Activated T-helper 2 cell treated with anti-CD3 and anti-CD28 coated beads, Interferon-gamma antibody, Interleukin-2, Interleukin-4, amounts not matched to agents 10 μg/mL and 5 μg/mL and 100 μg/mL, durations not matched to agents 14 hours and 24 hours and 36 hours (primary cell): ENCODE measurements around the gene SH3RF2. TPM values are rescaled to one million over a fixed set of nuclear protein-coding genes. Genes with fewer than 3 reads are reported as not detected.

Experiments used
- DNase-seq: peaks from one replicate; pipeline ENCODE4 v3.0.0; 2021; ENCODE audit warnings: low spot score
- H3K27ac Mint-ChIP-seq: one replicate; pipeline ENCODE4 v1.8.0; 2021; ENCODE audit warnings: mixed read lengths
- H3K27me3 Mint-ChIP-seq: one replicate; pipeline ENCODE4 v1.8.0; 2021; ENCODE audit warnings: low read depth, mixed read lengths
- H3K36me3 Mint-ChIP-seq: one replicate; pipeline ENCODE4 v1.8.0; 2021; ENCODE audit warnings: low read depth, mixed read lengths
- H3K4me1 Mint-ChIP-seq: one replicate; pipeline ENCODE4 v1.8.0; 2021; ENCODE audit warnings: low read depth, mixed read lengths
- H3K4me3 Mint-ChIP-seq: one replicate; pipeline ENCODE4 v1.8.0; 2021; ENCODE audit warnings: low read depth, mild to moderate bottlenecking, moderate library complexity, mixed read lengths
- H3K9me3 Mint-ChIP-seq: one replicate; pipeline ENCODE4 v1.8.0; 2021; ENCODE audit warnings: mixed read lengths
- intact Hi-C: fragments of 100-400 bp; cut with micrococcal nuclease; formaldehyde crosslinking; loops from one replicate; pipeline ENCODE4 v1.15.1; 2023
- total RNA-seq: library from RNA; stranded (reverse); gene quantifications from 2 replicates; pipeline ENCODE4 v1.2.3, GENCODE V29; 2022

The SH3RF2 gene
- total RNA-seq, 1 donor from 2014 or later: 0.57 TPM

- DNase-seq: no peak
- no peak overlapping the region for H3K27ac Mint-ChIP-seq
- H3K4me1 Mint-ChIP-seq: no peaks in the 10 kb centered on the region
- no peak overlapping the region for H3K4me3 Mint-ChIP-seq
- H3K36me3 Mint-ChIP-seq: no peaks in the 10 kb centered on the region
- no peaks in the 10 kb centered on the region for H3K9me3 Mint-ChIP-seq
- H3K27me3 Mint-ChIP-seq: peaks cover 17% of the 10 kb centered on the region
- intact Hi-C loops: loop anchor here (5.0 to 10.0 kb wide), 2 partner anchors 370 to 1848 kb away; no protein-coding TSS in a partner anchor
Observed at GRCh38 chr5:146052780-146053179, 116.4 kb downstream of the SH3RF2 start.

- peaks cover 19% of the 10 kb centered on the region for H3K27me3 Mint-ChIP-seq
- no peak overlapping the region for H3K27ac Mint-ChIP-seq
- intact Hi-C loops: loop anchor here (10.0 kb wide), 1 partner anchor 1851 kb away; no protein-coding TSS in a partner anchor
- H3K4me1 Mint-ChIP-seq: no peaks in the 10 kb centered on the region
- H3K9me3 Mint-ChIP-seq: no peaks in the 10 kb centered on the region
- DNase-seq: no peak
- H3K36me3 Mint-ChIP-seq: no peaks in the 10 kb centered on the region
- no peak overlapping the region for H3K4me3 Mint-ChIP-seq
Observed at GRCh38 chr5:146055432-146055831, 119.1 kb downstream of the SH3RF2 start.

GRCh38 chr5:146059460-146060220 lies 123.3 kb downstream of the SH3RF2 start:
- Mint-ChIP-seq H3K4me3 (no peak overlapping the region), H3K27ac (no peak overlapping the region), H3K27me3 (peaks cover 11% of the 10 kb centered on the region), H3K9me3 (no peaks in the 10 kb centered on the region), H3K36me3 (no peaks in the 10 kb centered on the region), H3K4me1 (no peaks in the 10 kb centered on the region)
- no peak for DNase-seq
- intact Hi-C loops: loop anchor here (10.0 kb wide), 1 partner anchor 1855 kb away; no protein-coding TSS in a partner anchor

- no peak for DNase-seq
- Mint-ChIP-seq H3K4me1 (no peaks in the 10 kb centered on the region), H3K9me3 (no peaks in the 10 kb centered on the region), H3K4me3 (no peak overlapping the region), H3K27ac (no peak overlapping the region), H3K36me3 (no peaks in the 10 kb centered on the region), H3K27me3 (peaks cover 9% of the 10 kb centered on the region)
- intact Hi-C loops: no loop called here
Observed at GRCh38 chr5:146060221-146060585, 123.8 kb downstream of the SH3RF2 start.

- H3K36me3 Mint-ChIP-seq: no peaks in the 10 kb centered on the region
- no peaks in the 10 kb centered on the region for H3K4me1 Mint-ChIP-seq
- H3K27ac Mint-ChIP-seq: no peak overlapping the region
- peaks cover 6% of the 10 kb centered on the region for H3K27me3 Mint-ChIP-seq
- H3K4me3 Mint-ChIP-seq: no peak overlapping the region
- intact Hi-C loops: no loop called here
- DNase-seq: no peak
- no peaks in the 10 kb centered on the region for H3K9me3 Mint-ChIP-seq
Observed at GRCh38 chr5:146066968-146067367, 130.6 kb downstream of the SH3RF2 start.

GRCh38 chr5:146068206-146068605 lies 131.8 kb downstream of the SH3RF2 start:
- intact Hi-C loops: no loop called here
- no peak for DNase-seq
- Mint-ChIP-seq H3K27ac (no peak overlapping the region), H3K27me3 (peaks cover 6% of the 10 kb centered on the region), H3K4me1 (no peaks in the 10 kb centered on the region), H3K36me3 (no peaks in the 10 kb centered on the region), H3K9me3 (no peaks in the 10 kb centered on the region), H3K4me3 (no peak overlapping the region)

- no peaks in the 10 kb centered on the region for H3K36me3 Mint-ChIP-seq
- no peak overlapping the region for H3K4me3 Mint-ChIP-seq
- peaks cover 3% of the 10 kb centered on the region for H3K27me3 Mint-ChIP-seq
- no peak for DNase-seq
- no peaks in the 10 kb centered on the region for H3K9me3 Mint-ChIP-seq
- intact Hi-C loops: no loop called here
- H3K4me1 Mint-ChIP-seq: no peaks in the 10 kb centered on the region
- H3K27ac Mint-ChIP-seq: no peak overlapping the region
Observed at GRCh38 chr5:146068977-146069779, 132.8 kb downstream of the SH3RF2 start.

GRCh38 chr5:146069780-146070099 lies 133.4 kb downstream of the SH3RF2 start:
- intact Hi-C loops: no loop called here
- no peaks in the 10 kb centered on the region for H3K9me3 Mint-ChIP-seq
- H3K27ac Mint-ChIP-seq: no peak overlapping the region
- no peaks in the 10 kb centered on the region for H3K4me1 Mint-ChIP-seq
- H3K27me3 Mint-ChIP-seq: peaks cover 5% of the 10 kb centered on the region
- H3K36me3 Mint-ChIP-seq: no peaks in the 10 kb centered on the region
- H3K4me3 Mint-ChIP-seq: no peak overlapping the region
- DNase-seq: no peak

GRCh38 chr5:146070746-146071145 lies 134.4 kb downstream of the SH3RF2 start:
- intact Hi-C loops: no loop called here
- DNase-seq: no peak
- Mint-ChIP-seq H3K36me3 (no peaks in the 10 kb centered on the region), H3K4me1 (no peaks in the 10 kb centered on the region), H3K4me3 (no peak overlapping the region), H3K9me3 (no peaks in the 10 kb centered on the region), H3K27me3 (peaks cover 5% of the 10 kb centered on the region), H3K27ac (no peak overlapping the region)

GRCh38 chr5:146071171-146071570 lies 134.8 kb downstream of the SH3RF2 start:
- H3K27ac Mint-ChIP-seq: no peak overlapping the region
- no peak overlapping the region for H3K4me3 Mint-ChIP-seq
- no peaks in the 10 kb centered on the region for H3K9me3 Mint-ChIP-seq
- H3K27me3 Mint-ChIP-seq: peaks cover 5% of the 10 kb centered on the region
- intact Hi-C loops: no loop called here
- no peaks in the 10 kb centered on the region for H3K36me3 Mint-ChIP-seq
- H3K4me1 Mint-ChIP-seq: no peaks in the 10 kb centered on the region
- DNase-seq: no peak

GRCh38 chr5:146072595-146072994 lies 136.2 kb downstream of the SH3RF2 start:
- Mint-ChIP-seq H3K4me3 (no peak overlapping the region), H3K36me3 (no peaks in the 10 kb centered on the region), H3K27ac (no peak overlapping the region), H3K27me3 (peaks cover 14% of the 10 kb centered on the region), H3K4me1 (no peaks in the 10 kb centered on the region), H3K9me3 (no peaks in the 10 kb centered on the region)
- intact Hi-C loops: no loop called here
- DNase-seq: no peak

- intact Hi-C loops: no loop called here
- Mint-ChIP-seq H3K27ac (no peak overlapping the region), H3K4me1 (no peaks in the 10 kb centered on the region), H3K36me3 (no peaks in the 10 kb centered on the region), H3K27me3 (peaks cover 20% of the 10 kb centered on the region), H3K9me3 (no peaks in the 10 kb centered on the region), H3K4me3 (no peak overlapping the region)
- no peak for DNase-seq
Observed at GRCh38 chr5:146073239-146073900, 137.0 kb downstream of the SH3RF2 start.

- Mint-ChIP-seq H3K9me3 (no peaks in the 10 kb centered on the region), H3K27me3 (peaks cover 34% of the 10 kb centered on the region), H3K36me3 (no peaks in the 10 kb centered on the region), H3K4me3 (no peak overlapping the region), H3K27ac (no peak overlapping the region), H3K4me1 (peaks cover 11% of the 10 kb centered on the region)
- no peak for DNase-seq
- intact Hi-C loops: no loop called here
Observed at GRCh38 chr5:146076028-146076427, 139.7 kb downstream of the SH3RF2 start.
